DND-41 (cell line): Measurements from ENCODE around the gene GRIN1.

Source experiments
- ATAC-seq: fragments of 200-7000 bp; cut with Tn5 transposase; 3 replicates; pipeline ENCODE4 v1.9.1; 2021; ENCODE audit warnings: low read depth; ENCODE audit not compliant: insufficient read depth
- DNase-seq: peaks from one replicate; pipeline ENCODE4 v3.0.0-alpha.2; 2020
- H2AFZ ChIP-seq: 2 replicates; pipeline ENCODE4 v1.6.0; 2012; ENCODE audit warnings: low read depth, low read length
- H3K27ac ChIP-seq: 2 replicates; pipeline ENCODE4 v1.5.1; 2012; ENCODE audit warnings: low read length, inconsistent platforms
- H3K27me3 ChIP-seq: fragments of 200-600 bp; sonication (generic); 2 replicates; pipeline ENCODE4 v1.6.0; 2012; ENCODE audit warnings: low read length, mild to moderate bottlenecking, inconsistent platforms; ENCODE audit not compliant: insufficient read depth, poor library complexity
- H3K36me3 ChIP-seq: 2 replicates; pipeline ENCODE4 v1.5.1; 2012; ENCODE audit warnings: low read length, inconsistent platforms; ENCODE audit not compliant: insufficient read depth
- H3K4me1 ChIP-seq: 2 replicates; pipeline ENCODE4 v1.5.1; 2012; ENCODE audit warnings: mild to moderate bottlenecking, low read length; ENCODE audit not compliant: insufficient read depth
- H3K4me2 ChIP-seq: 2 replicates; pipeline ENCODE4 v1.6.0; 2012; ENCODE audit warnings: mild to moderate bottlenecking, moderate library complexity, low read length, inconsistent platforms; ENCODE audit not compliant: insufficient read depth
- H3K4me3 ChIP-seq, 2 experiments: fragments of 200-600 bp in 1 of 2; shearing (Covaris generic) in 1 of 2; 2 replicates each; pipeline ENCODE4 v1.5.1; 2012 to 2016; ENCODE audit warnings: inconsistent platforms in 2 of 2, low read length in 2 of 2, mild to moderate bottlenecking in 2 of 2, low read depth in 1 of 2, moderate library complexity in 1 of 2
- H3K79me2 ChIP-seq: 2 replicates; pipeline ENCODE4 v1.6.0; 2012; ENCODE audit warnings: low read length, inconsistent platforms; ENCODE audit not compliant: insufficient read depth
- H3K9ac ChIP-seq: 2 replicates; pipeline ENCODE4 v1.6.0; 2012; ENCODE audit warnings: low read depth, mild to moderate bottlenecking, inconsistent platforms, low read length, moderate library complexity
- H3K9me3 ChIP-seq: 2 replicates; pipeline ENCODE4 v1.5.1; 2012; ENCODE audit warnings: low read length, moderate library complexity, mild to moderate bottlenecking, inconsistent platforms; ENCODE audit not compliant: insufficient read depth, severe bottlenecking
- H4K20me1 ChIP-seq: 2 replicates; pipeline ENCODE4 v1.6.0; 2012; ENCODE audit warnings: low read length; ENCODE audit not compliant: insufficient read depth
- EZH2 ChIP-seq: IDR thresholded peaks from 3 replicates; pipeline ENCODE4 v1.6.1; 2012; ENCODE audit warnings: borderline replicate concordance, low read depth, mild to moderate bottlenecking, moderate library complexity, low read length, inconsistent platforms; ENCODE audit not compliant: severe bottlenecking
- TF ChIP-seq, protein P1 (sequence below): IDR thresholded peaks from 2 replicates; pipeline ENCODE4 v1.5.1; 2012; ENCODE audit warnings: borderline replicate concordance, low read length, moderate library complexity, mild to moderate bottlenecking; ENCODE audit not compliant: poor library complexity, severe bottlenecking; ENCODE audit errors: extremely low read depth

Gene GRIN1

DNA sequence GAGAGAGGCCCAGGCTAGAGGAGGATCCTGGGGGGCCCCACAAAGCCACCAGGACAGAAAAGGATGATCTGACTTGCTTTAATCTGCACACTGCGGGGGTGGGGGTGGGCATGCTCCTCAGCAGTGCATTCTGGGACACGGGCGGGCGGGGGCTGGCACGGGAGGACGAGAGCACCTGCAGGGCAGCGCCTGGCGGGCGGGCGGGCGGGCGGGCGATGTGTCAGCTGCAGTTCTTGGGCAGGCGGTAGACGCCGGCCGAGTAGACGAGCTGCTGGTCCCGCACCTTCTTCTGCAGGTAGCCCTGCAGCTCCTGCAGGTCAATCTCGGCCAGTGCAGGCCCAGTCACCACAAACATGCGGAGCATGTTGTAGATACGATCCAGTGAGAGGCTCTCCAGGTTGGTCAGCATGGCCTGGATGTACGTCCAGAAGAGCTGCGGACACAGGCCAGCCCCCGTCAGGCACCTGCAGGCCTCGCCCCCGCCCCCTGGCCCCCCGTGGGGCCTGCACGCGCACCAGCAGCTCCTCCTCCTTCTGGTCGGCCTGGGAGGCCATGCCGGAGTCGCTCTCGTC, 35.9 kb downstream of the GRIN1 start:
- H2AFZ ChIP-seq: no peak overlapping the region
- no peaks in the 10 kb centered on the region for H3K79me2 ChIP-seq
- peaks cover under 1% of the 10 kb centered on the region for H3K36me3 ChIP-seq
- no peaks in the 10 kb centered on the region for H3K9me3 ChIP-seq
- H3K9ac ChIP-seq: no peak overlapping the region
- peaks cover 35% of the 10 kb centered on the region for H4K20me1 ChIP-seq
- ATAC-seq (peak; percentile 71), DNase-seq (peak; percentile 65)
- H3K27me3 ChIP-seq: no peaks in the 10 kb centered on the region
- TF ChIP-seq, protein P1, sequence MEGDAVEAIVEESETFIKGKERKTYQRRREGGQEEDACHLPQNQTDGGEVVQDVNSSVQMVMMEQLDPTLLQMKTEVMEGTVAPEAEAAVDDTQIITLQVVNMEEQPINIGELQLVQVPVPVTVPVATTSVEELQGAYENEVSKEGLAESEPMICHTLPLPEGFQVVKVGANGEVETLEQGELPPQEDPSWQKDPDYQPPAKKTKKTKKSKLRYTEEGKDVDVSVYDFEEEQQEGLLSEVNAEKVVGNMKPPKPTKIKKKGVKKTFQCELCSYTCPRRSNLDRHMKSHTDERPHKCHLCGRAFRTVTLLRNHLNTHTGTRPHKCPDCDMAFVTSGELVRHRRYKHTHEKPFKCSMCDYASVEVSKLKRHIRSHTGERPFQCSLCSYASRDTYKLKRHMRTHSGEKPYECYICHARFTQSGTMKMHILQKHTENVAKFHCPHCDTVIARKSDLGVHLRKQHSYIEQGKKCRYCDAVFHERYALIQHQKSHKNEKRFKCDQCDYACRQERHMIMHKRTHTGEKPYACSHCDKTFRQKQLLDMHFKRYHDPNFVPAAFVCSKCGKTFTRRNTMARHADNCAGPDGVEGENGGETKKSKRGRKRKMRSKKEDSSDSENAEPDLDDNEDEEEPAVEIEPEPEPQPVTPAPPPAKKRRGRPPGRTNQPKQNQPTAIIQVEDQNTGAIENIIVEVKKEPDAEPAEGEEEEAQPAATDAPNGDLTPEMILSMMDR: no peak
- TF ChIP-seq EZH2: no peak
- no peaks in the 10 kb centered on the region for H3K4me1 ChIP-seq
- no peak overlapping the region for H3K27ac ChIP-seq
- no peak overlapping the region for H3K4me2 ChIP-seq
- H3K4me3 ChIP-seq: no peak overlapping the region

DNA sequence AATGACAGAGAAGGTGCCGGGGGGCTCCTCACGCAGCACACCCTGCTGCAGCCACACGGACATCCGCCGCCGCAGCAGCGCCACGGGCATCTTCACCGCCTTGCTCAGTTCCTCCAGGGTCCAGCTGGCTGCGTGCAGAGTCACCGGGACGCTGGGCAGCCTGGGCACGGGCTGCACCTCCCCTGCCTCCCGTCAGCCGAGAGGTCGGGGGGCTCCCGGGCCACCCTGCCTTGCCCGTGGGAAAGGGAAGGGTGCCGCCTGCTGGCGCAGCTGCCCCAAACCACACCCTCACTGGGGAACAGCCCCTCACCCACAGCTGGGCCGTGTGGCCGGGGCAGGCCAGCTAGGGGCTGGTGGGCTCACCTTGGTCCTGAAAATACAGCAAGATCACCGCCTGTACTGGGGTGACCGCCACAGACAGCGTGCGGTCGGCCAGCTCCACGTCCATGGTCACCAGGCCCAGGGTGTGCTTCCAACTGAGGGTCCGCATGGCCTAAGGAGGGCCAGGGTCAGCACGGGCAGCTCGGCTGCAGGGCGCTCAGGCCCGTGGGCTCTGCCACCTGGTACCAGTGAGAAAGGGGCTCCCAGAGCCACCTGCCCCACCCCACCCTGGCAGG, 36.5 kb downstream of the GRIN1 start:
- H4K20me1 ChIP-seq: peaks cover 35% of the 10 kb centered on the region
- H3K9me3 ChIP-seq: no peaks in the 10 kb centered on the region
- H3K79me2 ChIP-seq: no peaks in the 10 kb centered on the region
- no peak overlapping the region for H3K27ac ChIP-seq
- H2AFZ ChIP-seq: no peak overlapping the region
- no peaks in the 10 kb centered on the region for H3K27me3 ChIP-seq
- H3K4me2 ChIP-seq: no peak overlapping the region
- peaks cover 7% of the 10 kb centered on the region for H3K36me3 ChIP-seq
- no peaks in the 10 kb centered on the region for H3K4me1 ChIP-seq
- H3K4me3 ChIP-seq: no peak overlapping the region
- DNase-seq: peak; percentile 43
- no peak overlapping the region for H3K9ac ChIP-seq
- TF ChIP-seq EZH2: no peak
- TF ChIP-seq, protein P1: peak; percentile 60
- ATAC-seq: peak; percentile 66

DNA sequence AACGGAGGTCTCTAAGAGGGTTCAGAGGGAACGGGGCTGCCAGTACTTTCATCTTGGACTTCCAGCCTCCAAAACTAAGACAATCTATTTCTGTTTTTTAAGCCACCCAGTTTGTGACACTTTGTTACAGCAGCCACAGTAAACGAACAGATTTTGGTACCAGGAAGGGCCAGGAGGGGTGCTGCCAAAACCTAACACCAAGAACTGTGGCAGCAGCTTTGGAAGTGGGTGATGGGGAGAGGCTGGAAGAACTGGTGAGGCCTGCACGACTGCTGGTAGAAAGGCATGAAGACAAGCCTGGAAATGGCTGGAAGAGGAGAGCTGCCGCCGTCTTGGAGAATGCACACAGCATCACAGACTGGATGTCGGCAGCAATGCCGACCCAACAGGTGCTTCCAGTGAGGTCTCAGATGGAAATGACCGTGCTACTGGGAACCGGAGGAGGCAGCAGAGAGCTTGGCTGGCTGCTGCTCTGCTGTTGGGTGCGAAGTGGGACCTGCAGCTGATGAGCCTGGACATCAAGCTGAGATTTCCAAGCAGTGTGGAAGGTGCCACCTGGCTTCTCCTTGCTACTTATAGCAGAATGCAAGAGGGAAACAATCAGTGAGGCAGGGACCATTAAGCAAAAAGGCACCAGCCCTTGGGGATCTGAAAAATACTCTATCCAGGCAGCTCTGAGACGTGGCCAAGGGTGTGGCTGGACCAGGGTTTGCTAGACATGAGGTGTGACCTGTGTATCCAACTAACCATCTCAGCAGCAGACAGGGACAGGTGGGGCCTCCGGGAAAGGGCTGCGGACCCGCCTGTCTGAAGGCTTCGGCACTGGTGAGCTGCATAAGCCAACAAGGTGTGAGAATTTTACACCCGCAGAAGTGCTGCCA, 37.6 kb downstream of the GRIN1 start:
- Histone ChIP-seq H3K27me3 (no peaks in the 10 kb centered on the region), H3K9ac (no peak overlapping the region), H3K9me3 (no peaks in the 10 kb centered on the region), H3K4me1 (no peaks in the 10 kb centered on the region), H2AFZ (no peak overlapping the region), H3K4me3 (no peak overlapping the region), H4K20me1 (peaks cover 35% of the 10 kb centered on the region), H3K36me3 (peaks cover 16% of the 10 kb centered on the region), H3K4me2 (no peak overlapping the region), H3K79me2 (no peaks in the 10 kb centered on the region), H3K27ac (no peak overlapping the region)
- TF ChIP-seq, protein P1: peak; percentile 61
- TF ChIP-seq EZH2: no peak
- ATAC-seq (peak; percentile 41; the same call in 2 of the 3 replicates), DNase-seq (peak; percentile 30)
